Activated T-helper 1 cell treated with anti-CD3 and anti-CD28 coated beads, Interleukin-12 subunit alpha, Interleukin-12 subunit beta, Interleukin-2, Interleukin-4 antibody, amounts not matched to agents 30 ng/mL and 10 ng/mL and 1 ng/mL, durations not matched to agents 14 hours and 24 hours and 36 hours (primary cell): ENCODE data around the gene SRRM2. TPM values are rescaled to one million over a fixed set of nuclear protein-coding genes. Genes with fewer than 3 reads are reported as not detected.
A peak's percentile ranks its signal among the peaks of the same experiment; 100 is the strongest.

Experiments
- DNase-seq: peaks from one replicate; pipeline ENCODE4 v3.0.0; 2021; ENCODE audit warnings: low spot score
- H3K27ac Mint-ChIP-seq: one replicate; pipeline ENCODE4 v1.8.0; 2021; ENCODE audit warnings: mild to moderate bottlenecking, mixed read lengths
- H3K27me3 Mint-ChIP-seq: one replicate; pipeline ENCODE4 v1.8.0; 2022; ENCODE audit warnings: mild to moderate bottlenecking, moderate library complexity, mixed read lengths; ENCODE audit not compliant: insufficient read depth
- H3K36me3 Mint-ChIP-seq: one replicate; pipeline ENCODE4 v1.8.0; 2021; ENCODE audit warnings: low read depth, mixed read lengths
- H3K4me1 Mint-ChIP-seq: one replicate; pipeline ENCODE4 v1.8.0; 2021; ENCODE audit warnings: low read depth, mixed read lengths
- H3K4me3 Mint-ChIP-seq: one replicate; pipeline ENCODE4 v1.8.0; 2021; ENCODE audit warnings: mild to moderate bottlenecking, moderate library complexity, mixed read lengths
- H3K9me3 Mint-ChIP-seq: one replicate; pipeline ENCODE4 v1.8.0; 2021; ENCODE audit warnings: mixed read lengths
- intact Hi-C: fragments of 100-400 bp; cut with micrococcal nuclease; formaldehyde crosslinking; loops from one replicate; pipeline ENCODE4 v1.15.1; 2024
- total RNA-seq: library from RNA; stranded (reverse); gene quantifications from 2 replicates; pipeline ENCODE4 v1.2.3, GENCODE V29; 2022

Gene SRRM2
- total RNA-seq, 1 donor from 2014 or later = 639 TPM

DNA sequence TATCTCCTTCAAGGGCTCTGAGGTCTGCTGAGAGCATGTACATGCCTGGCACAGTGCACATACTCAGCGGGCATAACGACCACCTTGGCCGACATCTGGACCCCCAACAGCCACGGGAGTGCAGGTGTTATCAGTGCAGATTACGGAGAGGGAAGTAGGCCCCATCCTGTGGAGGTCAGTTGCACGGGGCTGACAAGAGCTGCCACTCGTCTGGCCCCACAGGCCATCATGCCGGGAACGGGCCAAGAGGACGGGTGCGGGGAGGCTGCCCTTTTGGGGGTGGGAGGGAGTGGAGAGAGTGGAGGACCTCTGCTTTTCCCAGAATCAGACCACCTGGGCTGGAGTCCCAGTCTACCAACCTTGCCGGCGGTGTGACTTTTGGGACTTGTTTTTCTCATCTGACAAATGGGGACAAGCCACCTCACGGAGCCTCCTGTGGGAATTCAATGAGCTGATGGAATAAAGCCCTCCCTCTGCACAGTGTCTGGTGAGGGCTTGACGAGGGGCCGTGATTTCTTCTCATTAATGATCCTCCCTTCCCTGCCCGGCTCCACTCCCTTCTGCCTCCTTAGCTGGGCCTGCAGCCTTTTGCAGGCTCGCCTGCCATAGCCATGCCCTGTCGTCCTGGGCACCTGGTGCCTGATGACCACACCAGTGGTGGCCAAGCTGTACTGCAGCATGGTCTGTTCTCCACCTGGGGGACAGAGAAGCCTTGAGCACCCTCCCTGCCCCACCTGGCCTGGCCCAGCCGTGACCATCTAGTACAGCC, 30.3 kb downstream of the SRRM2 start:
- Mint-ChIP-seq H3K36me3 (peaks cover 2% of the 10 kb centered on the region), H3K4me1 (peaks cover 10% of the 10 kb centered on the region), H3K27me3 (peaks cover 13% of the 10 kb centered on the region), H3K27ac (no peak overlapping the region), H3K9me3 (no peaks in the 10 kb centered on the region), H3K4me3 (no peak overlapping the region)
- DNase-seq = no peak
- intact Hi-C loops = loop anchor here (5.0 kb wide), 1 partner anchor 260 kb away; the partner anchor contains the start of gene AMDHD2

DNA sequence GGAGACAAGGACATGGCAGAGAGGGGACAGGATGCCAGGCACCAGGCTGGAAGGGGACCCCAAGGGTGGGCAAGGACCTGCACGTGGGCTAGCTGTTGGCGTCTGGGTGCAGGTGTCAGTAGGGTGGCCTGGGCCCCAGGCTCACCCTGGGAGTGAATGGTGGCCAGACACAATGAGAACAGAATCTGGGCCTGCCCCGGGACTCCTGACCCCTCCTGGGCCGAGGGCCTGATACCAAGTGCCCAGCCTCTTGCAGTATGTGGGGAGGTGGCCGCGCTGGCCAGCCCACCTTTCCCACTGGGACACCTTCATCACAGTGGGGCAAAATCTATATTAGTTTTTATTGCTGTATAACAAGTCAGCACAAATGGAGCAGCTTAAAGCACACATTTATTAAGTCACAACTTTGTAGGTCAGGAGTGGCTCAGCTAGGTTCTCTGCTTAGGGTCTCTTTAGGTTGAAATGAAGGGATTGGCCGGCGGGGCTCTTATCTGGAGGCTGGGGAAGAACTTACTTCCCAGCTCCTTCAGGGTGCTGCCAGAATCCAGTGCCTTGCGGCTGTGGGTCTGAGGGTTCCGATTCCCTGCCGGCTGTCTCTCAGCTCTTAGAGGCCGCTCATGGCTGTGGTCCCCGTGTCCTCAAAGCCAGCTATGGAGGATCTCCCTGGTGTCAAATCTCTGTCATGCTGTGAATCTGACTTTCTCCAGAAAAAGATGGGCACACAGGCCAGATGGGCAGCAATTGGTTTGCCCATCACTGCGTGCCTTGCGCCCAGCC, 31.3 kb downstream of the SRRM2 start:
- peak overlapping the region; percentile 23 for H3K27ac Mint-ChIP-seq
- intact Hi-C loops = loop anchor here (5.0 kb wide), 1 partner anchor 261 kb away; the partner anchor contains the start of gene AMDHD2

DNA sequence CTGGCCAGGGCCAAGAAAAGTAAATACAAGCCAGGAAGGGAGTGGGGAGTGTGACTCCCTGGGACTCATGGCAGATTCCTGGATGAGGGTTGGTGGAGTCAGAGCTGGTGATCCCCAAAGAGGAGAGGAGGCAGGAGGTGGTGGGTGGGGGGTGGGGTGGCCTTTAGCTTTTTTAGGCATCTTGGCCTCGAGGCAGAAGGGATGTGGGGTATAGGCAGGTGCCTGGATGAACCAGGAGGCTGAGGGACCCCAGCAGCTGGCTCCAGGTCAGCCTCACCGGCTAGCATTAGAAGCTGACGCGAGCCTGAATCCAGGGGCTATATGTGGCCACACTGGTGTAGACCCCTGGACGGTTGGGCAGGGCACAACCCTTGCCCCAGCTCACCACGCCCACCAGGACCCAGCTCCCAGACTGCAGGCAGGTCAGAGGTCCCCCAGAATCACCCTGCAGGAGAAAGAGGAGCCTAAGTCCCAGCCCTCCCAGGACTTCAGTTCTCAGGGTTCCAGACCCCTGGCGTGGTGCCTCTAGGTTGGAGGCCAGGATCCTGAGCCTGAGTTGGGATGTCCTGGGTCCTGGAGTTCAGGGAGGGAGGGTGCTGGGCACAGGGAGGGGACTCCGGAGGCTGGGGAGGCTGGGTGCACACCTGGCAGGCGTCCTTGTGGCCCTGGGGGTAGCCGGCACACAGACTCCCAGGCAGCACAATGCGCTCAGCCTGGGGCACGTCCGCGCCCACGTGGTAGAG, 32.1 kb downstream of the SRRM2 start:
- Mint-ChIP-seq H3K4me1 (no peaks in the 10 kb centered on the region), H3K27me3 (peaks cover 18% of the 10 kb centered on the region), H3K36me3 (no peaks in the 10 kb centered on the region), H3K9me3 (no peaks in the 10 kb centered on the region), H3K27ac (peak overlapping the region; percentile 77), H3K4me3 (peak overlapping the region; percentile 76)
- no peak for DNase-seq
- intact Hi-C loops = loop anchor here (5.0 kb wide), 1 partner anchor 262 kb away; the partner anchor contains the start of gene AMDHD2

More for the DNA sequence above, 31.3 kb downstream of the SRRM2 start:
- Mint-ChIP-seq H3K4me3 (no peak overlapping the region), H3K4me1 (no peaks in the 10 kb centered on the region), H3K9me3 (no peaks in the 10 kb centered on the region), H3K36me3 (no peaks in the 10 kb centered on the region), H3K27me3 (peaks cover 14% of the 10 kb centered on the region)
- no peak for DNase-seq

DNA sequence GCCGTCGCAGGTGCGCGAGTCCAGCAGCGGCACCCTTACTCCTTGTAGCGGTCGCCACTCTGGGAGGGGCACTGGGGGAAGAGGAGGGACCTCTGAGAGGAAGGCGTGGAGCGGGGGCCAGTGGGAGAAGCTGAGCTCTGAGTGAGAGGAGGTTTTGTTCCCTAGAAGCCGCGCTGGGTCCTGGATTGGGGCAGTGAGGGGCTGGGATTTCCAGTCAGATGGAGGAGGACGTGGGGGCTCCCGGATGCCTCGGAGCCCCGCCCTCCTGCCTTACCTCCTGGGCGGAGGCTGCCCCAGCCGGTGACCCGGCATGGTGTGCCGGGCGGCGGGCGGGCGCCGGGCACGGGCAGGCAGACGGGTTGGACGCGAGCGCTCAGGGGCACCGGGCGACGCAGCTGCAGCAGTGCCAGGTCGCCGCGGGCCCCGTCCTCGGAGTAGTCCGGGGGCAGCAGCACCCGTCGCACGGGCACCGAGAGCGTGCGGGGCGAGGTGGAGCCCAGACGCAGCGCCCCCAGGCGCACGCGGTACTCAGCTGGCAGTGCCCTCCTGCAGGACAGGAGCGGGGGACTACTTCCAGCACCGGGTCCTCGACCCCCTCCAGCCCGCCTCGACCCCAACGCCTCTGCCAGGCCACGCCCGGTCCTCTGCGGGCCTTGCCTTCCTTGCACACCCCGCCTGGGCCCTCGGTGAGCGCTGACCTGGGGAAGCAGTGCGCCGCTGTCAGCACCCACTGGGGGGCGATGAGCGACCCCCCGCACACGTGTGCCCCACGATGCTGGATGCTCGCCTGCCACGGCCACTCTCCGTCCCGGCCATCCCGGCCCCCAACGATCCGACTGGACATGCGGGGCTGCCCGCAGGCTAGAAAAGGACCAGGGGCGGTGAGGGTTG, 32.9 kb downstream of the SRRM2 start:
- intact Hi-C loops = no loop called here
- Mint-ChIP-seq H3K9me3 (no peaks in the 10 kb centered on the region), H3K4me1 (no peaks in the 10 kb centered on the region), H3K27ac (peak overlapping the region; percentile 77), H3K27me3 (peaks cover 20% of the 10 kb centered on the region), H3K36me3 (no peaks in the 10 kb centered on the region), H3K4me3 (peak overlapping the region; percentile 76)
- no peak for DNase-seq

DNA sequence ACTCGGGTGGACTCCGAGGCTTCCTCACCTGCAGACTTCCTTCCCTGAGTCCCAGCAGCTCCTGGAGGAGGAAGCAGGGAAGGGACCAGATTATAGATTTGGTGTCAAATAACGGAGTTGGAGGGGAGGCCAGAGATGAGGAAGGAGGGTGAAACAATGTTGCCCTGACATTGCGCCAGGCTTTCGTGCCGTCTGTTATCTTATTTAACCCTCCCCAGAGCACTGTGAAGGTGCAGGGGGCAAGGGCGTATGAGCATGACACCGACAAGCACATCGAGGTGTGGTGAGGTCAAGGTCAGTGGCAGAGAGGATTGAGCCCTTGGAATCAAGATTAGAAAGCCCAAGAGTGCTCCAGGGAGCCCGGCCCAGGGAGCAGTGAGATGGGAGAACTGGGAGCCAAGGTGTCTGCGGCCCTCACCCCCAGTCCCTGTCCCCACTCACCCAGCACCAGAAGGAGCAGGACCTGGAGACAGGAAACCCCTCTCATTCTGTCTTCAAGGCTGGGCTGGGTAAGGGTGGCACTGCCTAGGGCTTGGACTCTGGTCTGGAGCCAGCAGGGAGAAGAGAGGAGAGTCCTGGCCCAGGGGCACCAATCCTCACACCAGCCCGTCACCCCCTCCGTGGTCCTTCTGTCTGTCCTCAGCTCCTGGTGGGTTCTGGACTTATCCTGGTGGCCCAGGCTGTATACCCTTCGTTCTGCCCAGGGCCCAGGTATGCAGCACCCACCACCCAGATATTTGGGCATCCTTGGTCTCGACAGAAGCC, 33.8 kb downstream of the SRRM2 start:
- no peak for DNase-seq
- H3K4me1 Mint-ChIP-seq = no peaks in the 10 kb centered on the region
- H3K4me3 Mint-ChIP-seq = peak overlapping the region; percentile 22
- H3K27me3 Mint-ChIP-seq = peaks cover 22% of the 10 kb centered on the region
- H3K27ac Mint-ChIP-seq = no peak overlapping the region
- no peaks in the 10 kb centered on the region for H3K9me3 Mint-ChIP-seq
- H3K36me3 Mint-ChIP-seq = no peaks in the 10 kb centered on the region
- intact Hi-C loops = no loop called here

DNA sequence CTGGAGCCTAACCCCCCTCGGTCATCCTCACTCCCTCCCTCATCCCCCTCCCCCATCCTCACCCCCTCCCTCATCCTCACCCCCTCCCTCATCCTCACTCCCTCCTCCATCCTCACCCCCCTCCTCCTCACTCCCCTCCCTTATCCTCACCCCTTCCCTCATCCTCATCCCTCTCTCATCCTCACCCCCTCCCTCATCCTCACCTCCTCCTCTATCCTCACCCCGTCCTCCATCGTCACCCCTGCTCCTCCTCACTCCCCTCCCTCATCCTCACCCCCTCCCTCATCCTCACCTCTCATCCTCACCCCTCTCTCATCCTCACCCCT, 34.4 kb downstream of the SRRM2 start:
- Mint-ChIP-seq H3K27me3 (peaks cover 23% of the 10 kb centered on the region), H3K9me3 (no peaks in the 10 kb centered on the region), H3K4me1 (no peaks in the 10 kb centered on the region), H3K27ac (no peak overlapping the region), H3K36me3 (no peaks in the 10 kb centered on the region), H3K4me3 (no peak overlapping the region)
- DNase-seq = no peak
- intact Hi-C loops = no loop called here

DNA sequence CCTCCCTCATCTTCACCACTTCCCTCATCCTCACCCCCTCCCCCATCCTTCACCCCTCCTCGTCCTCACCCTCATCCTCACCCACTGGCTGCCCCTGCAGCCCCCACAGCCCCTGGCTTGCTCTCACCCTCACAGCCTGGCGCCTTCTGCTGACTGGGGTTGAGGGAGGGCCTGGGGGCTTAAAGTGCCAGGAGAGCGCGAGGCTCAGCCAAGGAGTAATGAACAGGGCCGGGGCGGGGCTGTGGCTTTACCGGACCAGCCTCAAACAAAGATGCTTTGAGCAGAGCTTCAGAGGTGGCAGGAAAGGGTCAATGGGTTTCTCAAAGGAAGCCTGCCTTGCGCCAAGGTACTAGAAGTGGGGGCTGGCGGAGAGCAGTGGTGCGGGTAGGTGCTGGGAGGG, 35.0 kb downstream of the SRRM2 start, which contains the start of gene PRSS33:
TSS of gene PRSS33 (minus strand) at position 155 of the 400 bp plus-strand sequence. CDS start 1,013 bp downstream, outside the sequence.
- no peaks in the 10 kb centered on the region for H3K36me3 Mint-ChIP-seq
- no peak for DNase-seq
- no peak within 1 kb of the TSS for H3K27ac Mint-ChIP-seq
- no peaks in the 10 kb centered on the region for H3K9me3 Mint-ChIP-seq
- no peaks in the 10 kb centered on the region for H3K4me1 Mint-ChIP-seq
- no peak within 1 kb of the TSS for H3K4me3 Mint-ChIP-seq
- intact Hi-C loops = no loop called here
- peaks cover 23% of the 10 kb centered on the region for H3K27me3 Mint-ChIP-seq

DNA sequence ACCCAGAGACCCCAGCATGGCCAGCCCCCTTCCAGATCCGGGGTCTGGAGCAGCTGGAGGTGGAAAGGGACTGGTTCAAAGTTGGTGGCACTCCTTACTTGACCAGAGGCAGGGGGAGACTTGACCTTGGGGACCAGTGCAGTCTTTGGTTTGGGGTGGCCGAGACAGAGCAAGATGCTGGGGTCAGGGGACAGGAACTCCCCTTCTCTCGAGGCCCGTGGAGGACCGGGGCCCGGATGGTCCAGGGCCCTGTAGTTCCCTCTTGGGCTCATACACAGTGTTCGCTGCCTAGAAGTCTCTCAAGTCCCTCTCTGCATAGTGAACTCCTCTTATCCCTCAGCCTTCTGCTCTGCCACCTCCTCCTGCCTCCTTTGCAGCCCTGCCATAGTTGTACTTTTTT, 35.5 kb downstream of the SRRM2 start:
- intact Hi-C loops = no loop called here
- DNase-seq = no peak
- Mint-ChIP-seq H3K27me3 (peaks cover 23% of the 10 kb centered on the region), H3K4me3 (no peak overlapping the region), H3K36me3 (no peaks in the 10 kb centered on the region), H3K27ac (no peak overlapping the region), H3K4me1 (no peaks in the 10 kb centered on the region), H3K9me3 (no peaks in the 10 kb centered on the region)

DNA sequence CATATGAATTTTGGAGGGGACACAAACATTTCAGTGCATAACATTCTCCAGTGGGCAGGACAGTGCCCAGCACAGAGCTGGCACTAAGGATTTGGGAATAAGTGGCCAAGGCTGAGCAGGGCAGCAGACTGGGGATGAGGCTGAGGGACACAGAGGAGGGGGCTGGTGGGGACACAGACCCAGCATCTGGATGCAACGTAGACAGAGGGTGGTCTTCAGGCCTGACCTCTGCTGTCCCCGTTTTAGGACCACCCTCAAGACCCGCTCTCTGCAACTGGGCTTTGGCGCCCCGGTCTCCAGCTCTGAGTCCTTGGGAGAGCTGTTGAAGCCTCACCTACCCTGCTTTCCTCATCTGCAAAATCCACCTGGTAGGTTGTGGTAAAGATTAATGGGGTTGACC, 38.2 kb downstream of the SRRM2 start:
- H3K4me3 Mint-ChIP-seq = no peak overlapping the region
- no peak for DNase-seq
- no peaks in the 10 kb centered on the region for H3K4me1 Mint-ChIP-seq
- intact Hi-C loops = no loop called here
- H3K36me3 Mint-ChIP-seq = no peaks in the 10 kb centered on the region
- H3K9me3 Mint-ChIP-seq = no peaks in the 10 kb centered on the region
- H3K27me3 Mint-ChIP-seq = peaks cover 30% of the 10 kb centered on the region
- H3K27ac Mint-ChIP-seq = no peak overlapping the region

DNA sequence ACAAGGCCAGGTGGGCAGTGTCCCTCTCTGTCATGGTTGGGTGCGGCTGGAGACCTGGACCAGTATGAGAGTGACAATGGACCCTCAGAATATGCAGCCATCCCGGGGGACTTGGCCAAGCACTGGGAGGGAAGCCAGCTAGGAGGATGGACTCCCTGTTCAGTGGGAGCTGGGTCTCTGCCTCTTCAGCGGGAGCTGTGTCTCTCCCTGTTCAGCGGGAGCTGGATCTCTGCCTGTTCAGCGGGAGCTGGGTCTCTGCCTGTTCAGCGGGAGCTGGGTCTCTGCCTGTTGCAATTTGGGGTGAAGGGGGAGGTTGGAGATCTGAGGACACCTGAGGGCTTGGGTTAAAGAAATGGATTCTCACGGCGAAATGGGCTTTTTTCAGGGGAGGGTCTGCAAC, 38.7 kb downstream of the SRRM2 start:
- intact Hi-C loops = no loop called here
- H3K27ac Mint-ChIP-seq = no peak overlapping the region
- H3K27me3 Mint-ChIP-seq = peaks cover 26% of the 10 kb centered on the region
- H3K4me3 Mint-ChIP-seq = no peak overlapping the region
- no peaks in the 10 kb centered on the region for H3K4me1 Mint-ChIP-seq
- no peaks in the 10 kb centered on the region for H3K36me3 Mint-ChIP-seq
- H3K9me3 Mint-ChIP-seq = no peaks in the 10 kb centered on the region
- no peak for DNase-seq

DNA sequence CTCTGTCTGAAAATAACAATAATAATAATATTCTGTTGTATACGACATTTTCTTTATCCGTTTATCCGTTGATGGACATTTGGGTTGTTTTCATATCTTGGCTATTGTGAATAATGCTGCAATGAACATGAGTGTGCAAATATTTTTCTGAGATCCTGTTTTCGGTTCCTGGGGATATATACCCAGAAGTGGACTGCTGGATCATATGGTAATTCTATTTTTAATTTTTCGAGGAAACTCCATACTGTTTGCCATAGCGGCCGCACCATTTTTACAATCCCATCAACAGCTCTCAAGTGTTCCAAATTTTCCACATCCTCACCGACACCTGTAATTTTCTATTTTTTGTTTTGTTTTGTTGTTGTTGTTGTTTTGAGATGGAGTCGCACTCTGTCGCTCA, 40.5 kb downstream of the SRRM2 start:
- H3K4me1 Mint-ChIP-seq = no peaks in the 10 kb centered on the region
- peaks cover 26% of the 10 kb centered on the region for H3K27me3 Mint-ChIP-seq
- intact Hi-C loops = no loop called here
- H3K9me3 Mint-ChIP-seq = no peaks in the 10 kb centered on the region
- no peak overlapping the region for H3K27ac Mint-ChIP-seq
- DNase-seq = no peak
- H3K4me3 Mint-ChIP-seq = no peak overlapping the region
- no peaks in the 10 kb centered on the region for H3K36me3 Mint-ChIP-seq
